Measurements from ENCODE around the gene MORN1.
A peak's percentile ranks its signal among the peaks of the same experiment; 100 is the strongest.

Gene MORN1

DNA sequence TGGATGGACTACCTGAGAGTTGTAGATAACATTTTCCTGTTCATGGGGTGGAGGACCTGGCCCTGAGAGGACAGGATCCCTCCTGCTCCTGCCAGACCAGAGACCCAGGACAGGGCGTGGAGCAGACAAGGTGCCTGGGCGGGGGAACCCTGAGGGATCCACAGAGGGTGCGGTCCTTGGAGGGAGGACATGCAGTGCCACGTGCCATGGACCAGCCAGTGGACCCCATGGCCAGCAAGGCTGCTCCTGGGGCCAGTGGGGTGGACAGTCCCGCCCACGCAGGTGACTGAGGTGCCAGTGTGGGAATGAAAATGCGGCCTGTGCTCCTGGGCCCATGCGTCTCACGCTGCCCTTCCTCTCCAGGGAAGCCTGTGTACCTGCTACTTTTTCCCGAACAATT is 3.9 kb upstream of the MORN1 start:
- intact Hi-C loops (cut with DNase I; ENCODE audit: low total_unique reads), result no loop called here
- Histone ChIP-seq H3K36me3 (peaks cover 35 to 75% (median 53%) of the 10 kb centered on the region in 3 donors), H3K4me3 (no peak overlapping the region), H3K4me1 (peaks cover 4 to 41% (median 34%) of the 10 kb centered on the region in 4 donors), H3K9me3 (no peaks in the 10 kb centered on the region), H3K27ac (no peak overlapping the region), H3K27me3 (no peaks in the 10 kb centered on the region)
- no peak for DNase-seq
- TF ChIP-seq, protein P1, sequence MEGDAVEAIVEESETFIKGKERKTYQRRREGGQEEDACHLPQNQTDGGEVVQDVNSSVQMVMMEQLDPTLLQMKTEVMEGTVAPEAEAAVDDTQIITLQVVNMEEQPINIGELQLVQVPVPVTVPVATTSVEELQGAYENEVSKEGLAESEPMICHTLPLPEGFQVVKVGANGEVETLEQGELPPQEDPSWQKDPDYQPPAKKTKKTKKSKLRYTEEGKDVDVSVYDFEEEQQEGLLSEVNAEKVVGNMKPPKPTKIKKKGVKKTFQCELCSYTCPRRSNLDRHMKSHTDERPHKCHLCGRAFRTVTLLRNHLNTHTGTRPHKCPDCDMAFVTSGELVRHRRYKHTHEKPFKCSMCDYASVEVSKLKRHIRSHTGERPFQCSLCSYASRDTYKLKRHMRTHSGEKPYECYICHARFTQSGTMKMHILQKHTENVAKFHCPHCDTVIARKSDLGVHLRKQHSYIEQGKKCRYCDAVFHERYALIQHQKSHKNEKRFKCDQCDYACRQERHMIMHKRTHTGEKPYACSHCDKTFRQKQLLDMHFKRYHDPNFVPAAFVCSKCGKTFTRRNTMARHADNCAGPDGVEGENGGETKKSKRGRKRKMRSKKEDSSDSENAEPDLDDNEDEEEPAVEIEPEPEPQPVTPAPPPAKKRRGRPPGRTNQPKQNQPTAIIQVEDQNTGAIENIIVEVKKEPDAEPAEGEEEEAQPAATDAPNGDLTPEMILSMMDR (IDR thresholded peaks at IDR 0.05), result no peak

- intact Hi-C loops (cut with DNase I; ENCODE audit: low total_unique reads), result loop anchor here (5.0 kb wide), 2 partner anchors 133 to 163 kb away; partner anchors contain the start of genes PANK4 and TNFRSF14
- H3K9me3 ChIP-seq, result no peaks in the 10 kb centered on the region
- TF ChIP-seq, protein P1 (IDR thresholded peaks at IDR 0.05), result no peak
- peaks cover 4 to 45% (median 34%) of the 10 kb centered on the region in 4 donors for H3K4me1 ChIP-seq
- H3K27me3 ChIP-seq, result no peaks in the 10 kb centered on the region
- no peak overlapping the region for H3K4me3 ChIP-seq
- DNase-seq, result no peak
- no peak overlapping the region for H3K27ac ChIP-seq
- H3K36me3 ChIP-seq, result peaks cover 30 to 70% (median 48%) of the 10 kb centered on the region in 3 donors
These were observed 3.4 kb upstream of the MORN1 start for GRCh38 chr1:2394761-2395160.

- intact Hi-C loops (cut with DNase I; ENCODE audit: low total_unique reads), result loop anchor here (5.0 kb wide), 2 partner anchors 133 to 163 kb away; partner anchors contain the start of genes PANK4 and TNFRSF14
- DNase-seq, result no peak
- Histone ChIP-seq H3K27ac (no peak overlapping the region), H3K36me3 (peaks cover 25 to 65% (median 43%) of the 10 kb centered on the region in 3 donors), H3K4me3 (no peak overlapping the region), H3K27me3 (no peaks in the 10 kb centered on the region), H3K9me3 (no peaks in the 10 kb centered on the region), H3K4me1 (peaks cover 4 to 45% (median 34%) of the 10 kb centered on the region in 4 donors)
- TF ChIP-seq, protein P1 (IDR thresholded peaks at IDR 0.05), result no peak
These were observed 2.9 kb upstream of the MORN1 start for GRCh38 chr1:2394220-2394619.

GRCh38 chr1:2393471-2393877 is 2.1 kb upstream of the MORN1 start:
- intact Hi-C loops (cut with DNase I; ENCODE audit: low total_unique reads), result loop anchor here (5.0 kb wide), 2 partner anchors 134 to 164 kb away; partner anchors contain the start of genes PANK4 and TNFRSF14
- TF ChIP-seq, protein P1 (IDR thresholded peaks at IDR 0.05), result no peak
- no peaks in the 10 kb centered on the region for H3K9me3 ChIP-seq
- H3K27ac ChIP-seq, result no peak overlapping the region
- H3K4me1 ChIP-seq, result peaks cover 4 to 45% (median 34%) of the 10 kb centered on the region in 4 donors
- H3K27me3 ChIP-seq, result no peaks in the 10 kb centered on the region
- H3K36me3 ChIP-seq, result peaks cover 23 to 57% (median 35%) of the 10 kb centered on the region in 3 donors
- no peak overlapping the region for H3K4me3 ChIP-seq
- no peak for DNase-seq

DNA sequence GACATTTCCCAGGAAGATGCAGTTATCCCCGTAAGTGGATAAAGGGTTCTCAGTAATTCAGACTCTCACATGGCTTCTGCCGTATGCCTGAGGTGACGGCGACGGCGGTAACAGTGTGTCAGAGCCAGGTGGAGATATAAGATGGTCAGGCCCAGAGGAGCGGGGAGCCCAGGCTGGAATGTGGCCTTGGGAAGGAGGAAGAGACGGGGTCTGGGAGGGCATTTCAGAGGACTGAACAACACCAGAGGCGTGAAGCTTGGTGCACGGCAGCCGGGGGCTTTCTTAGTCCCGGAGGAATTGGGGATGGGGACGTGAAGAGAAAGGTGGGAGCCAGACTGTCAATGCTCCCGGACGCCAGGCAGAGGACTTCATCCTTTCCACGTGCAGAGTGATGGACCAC is 1.3 kb upstream of the MORN1 start:
- H3K9me3 ChIP-seq, result no peaks in the 10 kb centered on the region
- H3K36me3 ChIP-seq, result peaks cover 17 to 50% (median 28%) of the 10 kb centered on the region in 3 donors
- H3K4me1 ChIP-seq, result peaks cover 4 to 45% (median 34%) of the 10 kb centered on the region in 4 donors
- no peak for DNase-seq
- H3K27me3 ChIP-seq, result no peaks in the 10 kb centered on the region
- intact Hi-C loops (cut with DNase I; ENCODE audit: low total_unique reads), result loop anchor here (5.0 kb wide), 2 partner anchors 135 to 165 kb away; partner anchors contain the start of genes PANK4 and TNFRSF14
- peak overlapping the region; percentile 87 to 99 for H3K4me3 ChIP-seq
- TF ChIP-seq, protein P1 (IDR thresholded peaks at IDR 0.05), result no peak
- H3K27ac ChIP-seq, result peak overlapping the region; percentile 74 to 89
